C1 segment of cervical spinal cord (tissue), 14 donors: ENCODE measurements around the gene KRT33B.

Experiments
- DNase-seq, 14 donors: peaks; one replicate each; lab custom pipeline; 2025; lab: John Stamatoyannopoulos, UW

Gene KRT33B

DNA sequence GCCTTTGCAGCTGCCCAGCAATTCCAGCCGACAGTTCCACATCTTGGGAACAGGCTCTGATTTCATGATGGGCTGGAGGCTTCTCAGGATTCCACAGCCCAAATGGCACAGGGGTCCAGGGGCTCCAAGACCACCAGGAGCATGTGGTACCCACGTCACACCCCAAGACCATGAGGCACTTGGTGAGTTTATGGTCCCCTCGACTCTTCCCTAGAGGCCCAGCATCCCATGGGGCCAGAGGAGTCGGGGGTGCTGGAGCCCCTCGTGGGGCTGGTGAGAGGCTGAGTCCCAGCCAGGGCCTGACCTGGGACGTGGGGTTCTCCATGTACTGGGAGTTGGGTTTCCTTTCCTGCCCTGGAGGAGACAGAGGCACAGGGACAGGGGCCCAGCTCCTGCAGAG lies 44.0 kb downstream of the KRT33B start:
- no peak for DNase-seq

DNA sequence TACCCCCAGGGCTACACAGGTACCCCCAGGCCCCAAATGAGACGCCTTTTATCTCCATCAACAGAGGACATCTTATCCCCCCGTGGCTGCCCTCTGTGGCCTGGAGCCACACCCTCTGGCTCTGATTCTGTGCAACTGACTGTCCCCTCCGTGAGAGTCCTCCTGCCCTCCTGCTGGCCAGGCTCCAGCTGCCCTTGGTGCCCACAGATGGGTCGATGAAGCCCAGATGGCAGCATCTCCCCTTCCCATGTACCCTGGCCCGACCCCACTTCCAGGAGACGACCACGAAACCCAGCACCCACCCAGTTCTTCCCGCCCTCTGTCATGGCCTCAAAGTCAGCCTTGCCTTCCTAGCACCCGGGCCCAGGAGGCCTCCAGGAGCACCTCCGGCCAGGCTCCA lies 44.5 kb downstream of the KRT33B start:
- no peak for DNase-seq

DNA sequence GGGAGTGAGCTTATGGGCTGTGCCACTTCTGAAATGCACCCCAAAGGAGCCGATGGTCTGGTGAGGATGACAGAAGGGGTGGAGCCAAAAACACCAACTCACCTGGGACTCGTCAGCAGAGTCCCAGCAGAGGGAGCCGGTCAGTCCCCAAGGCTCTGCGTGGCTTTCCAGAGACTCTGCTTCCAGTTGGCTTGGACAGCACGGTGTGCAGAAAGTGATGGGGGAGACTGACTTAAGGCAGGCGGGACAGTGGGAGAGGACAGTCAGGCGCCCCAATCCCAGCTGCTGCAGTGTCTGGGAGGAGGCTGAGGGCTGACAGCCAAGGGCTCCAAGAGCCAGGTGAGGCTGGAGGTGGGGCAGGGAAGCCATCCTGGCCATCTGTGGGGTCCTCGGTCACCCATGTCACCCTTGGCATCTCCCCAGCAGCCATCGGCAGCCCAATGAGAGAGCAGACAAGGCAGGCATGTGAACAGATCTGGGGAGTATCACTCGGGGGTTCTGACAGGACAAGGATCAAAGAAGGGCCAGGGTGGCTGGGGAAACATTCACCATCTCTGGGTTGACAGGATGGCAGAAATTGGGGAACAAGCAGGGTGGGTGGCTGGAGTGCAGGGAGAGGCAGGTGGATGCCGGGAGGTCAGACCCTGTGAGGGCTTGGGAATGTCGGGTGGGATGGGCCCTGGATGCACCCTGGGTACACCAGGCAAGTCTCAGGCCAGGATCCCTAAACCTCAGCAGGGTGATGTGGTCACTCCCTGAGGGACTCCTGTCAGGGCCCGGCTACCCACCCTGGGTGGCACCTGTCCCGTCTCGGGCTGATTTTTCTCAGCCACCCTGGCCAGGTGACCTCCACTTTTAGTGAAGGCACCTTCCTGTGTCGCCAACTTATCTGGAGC lies 45.2 kb downstream of the KRT33B start:
- no peak for DNase-seq

DNA sequence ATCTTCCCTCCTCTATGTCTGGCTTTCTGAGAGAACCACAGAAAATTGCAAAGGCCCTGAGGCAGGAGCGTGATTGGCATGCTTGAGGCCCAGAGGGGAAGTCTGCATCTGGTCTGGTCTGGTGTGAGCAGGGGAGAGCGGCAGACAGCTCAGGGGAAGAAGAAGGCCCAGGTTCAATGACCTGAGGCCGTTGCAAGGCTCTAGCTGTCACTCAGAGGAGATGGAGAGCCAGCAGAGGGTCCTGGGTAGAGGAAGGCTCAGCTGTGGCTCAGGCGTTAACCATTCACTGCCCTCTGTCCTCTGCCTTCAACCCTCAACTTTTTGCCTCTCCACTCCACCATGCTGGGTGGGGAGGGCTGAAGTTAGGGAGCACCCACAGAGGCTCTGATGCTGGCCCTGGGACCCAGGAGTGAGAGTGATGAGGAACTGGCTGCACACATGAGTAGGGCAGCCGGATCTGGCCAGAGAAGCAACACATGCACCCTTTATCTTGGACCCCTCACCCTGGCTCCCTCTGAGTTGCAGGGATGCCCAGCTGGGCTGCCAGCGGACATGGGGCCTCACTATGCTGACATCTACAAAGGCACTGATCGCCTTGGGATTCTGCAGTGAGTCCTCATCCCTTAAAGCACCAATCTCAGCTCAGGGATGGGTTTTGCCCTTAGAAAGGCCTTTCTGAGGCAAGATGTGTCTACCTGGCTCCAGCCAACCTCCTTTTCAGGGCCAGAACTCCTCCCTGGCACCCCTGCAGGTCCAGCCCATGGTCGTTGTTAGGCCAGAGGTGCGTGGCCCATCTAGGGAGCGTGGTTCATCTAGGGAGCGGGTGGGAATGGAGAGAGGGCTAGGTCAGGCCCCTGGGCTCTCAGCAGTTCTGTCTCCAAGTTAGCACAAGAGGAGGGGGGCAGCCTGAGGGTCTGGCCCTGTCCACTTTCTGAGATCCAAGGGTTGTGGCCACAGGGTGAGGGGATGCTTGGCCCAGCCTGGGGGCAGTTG lies 46.4 kb downstream of the KRT33B start:
- DNase-seq = no peak

DNA sequence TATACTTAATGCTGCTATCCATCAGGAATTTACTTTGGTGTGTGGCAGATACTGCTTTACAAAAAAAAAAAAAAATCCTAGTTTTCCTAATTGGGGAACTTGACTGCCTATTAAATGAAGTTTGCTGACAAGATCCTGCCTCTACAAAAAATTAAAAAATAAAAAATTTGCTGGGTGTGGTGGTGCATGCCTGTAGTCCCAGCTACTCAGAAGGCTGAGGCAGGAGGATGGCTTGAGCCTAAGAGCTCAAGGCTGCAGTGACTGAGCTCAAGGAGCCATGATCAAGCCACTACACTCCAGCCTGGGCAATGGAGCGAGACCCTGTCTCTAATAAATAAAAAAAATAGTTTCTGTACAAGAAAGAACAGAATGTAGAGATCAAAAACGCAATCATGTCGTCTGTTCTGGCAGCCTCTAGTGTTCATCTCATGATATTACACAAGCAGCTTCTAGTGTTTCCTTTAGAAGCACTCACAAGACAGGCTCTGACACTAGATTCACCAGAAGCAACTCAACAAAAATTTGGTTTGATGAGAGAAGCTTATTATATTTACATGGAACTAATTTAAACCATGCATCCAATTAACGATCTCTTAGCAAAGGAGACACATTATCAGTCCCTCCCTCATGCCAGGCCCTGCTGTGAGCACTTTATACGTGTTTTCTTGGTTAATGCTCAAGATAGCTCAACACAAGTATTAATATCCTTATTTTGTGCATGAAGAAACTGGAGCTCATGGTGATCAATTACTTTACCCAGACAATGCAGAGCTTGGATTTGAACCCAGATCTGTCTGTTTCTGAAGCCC lies 47.3 kb downstream of the KRT33B start:
- no peak for DNase-seq

DNA sequence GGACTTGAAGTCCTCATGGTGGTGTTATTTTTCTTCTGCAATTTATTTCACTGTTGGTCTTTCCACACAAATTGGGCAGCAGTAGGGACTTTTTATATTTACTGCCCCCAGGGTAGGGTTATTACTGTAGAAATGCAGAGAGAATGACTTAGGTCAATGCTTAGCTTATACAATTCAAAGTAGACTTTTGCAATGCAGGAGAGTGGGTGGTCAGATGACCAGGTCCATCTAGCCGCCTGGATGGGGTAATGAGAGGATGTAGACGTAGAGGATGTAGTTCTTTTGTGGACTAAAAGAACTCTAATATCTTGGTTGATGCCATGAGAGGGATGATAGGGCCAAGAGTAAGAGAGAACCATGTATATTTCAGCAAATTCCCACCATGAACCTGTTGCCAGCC lies 51.4 kb downstream of the KRT33B start:
- no peak for DNase-seq

DNA sequence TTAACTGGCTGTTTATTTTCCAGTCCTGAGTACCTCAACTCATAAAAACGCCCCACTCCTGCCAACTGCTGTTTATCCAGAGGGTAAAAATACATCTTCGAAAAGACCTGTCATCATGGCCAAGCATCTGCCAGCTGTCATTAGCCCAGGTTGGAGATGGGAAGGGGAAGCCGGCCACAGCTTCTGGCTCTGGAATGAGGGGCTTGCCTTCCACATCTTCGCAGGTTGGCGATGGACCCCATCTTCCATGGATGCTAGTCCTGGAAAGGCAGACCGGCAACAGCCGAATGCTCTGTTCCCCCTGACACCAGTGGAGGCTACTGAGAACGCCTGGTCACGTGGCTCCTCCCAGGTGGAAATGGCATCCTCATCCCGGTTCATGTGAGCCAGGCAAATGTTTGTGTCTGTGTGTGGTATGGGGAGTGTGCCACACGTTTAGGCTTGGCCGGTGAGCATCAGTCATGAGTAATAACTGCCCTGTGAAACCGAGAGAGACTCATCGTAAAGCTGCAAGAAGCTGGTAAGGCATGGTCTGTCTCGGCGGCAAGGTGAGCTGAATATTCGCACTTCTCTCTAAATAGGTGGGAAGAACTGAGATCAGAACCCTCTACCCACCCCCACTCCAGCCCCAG lies 53.7 kb downstream of the KRT33B start:
- DNase-seq = no peak

DNA sequence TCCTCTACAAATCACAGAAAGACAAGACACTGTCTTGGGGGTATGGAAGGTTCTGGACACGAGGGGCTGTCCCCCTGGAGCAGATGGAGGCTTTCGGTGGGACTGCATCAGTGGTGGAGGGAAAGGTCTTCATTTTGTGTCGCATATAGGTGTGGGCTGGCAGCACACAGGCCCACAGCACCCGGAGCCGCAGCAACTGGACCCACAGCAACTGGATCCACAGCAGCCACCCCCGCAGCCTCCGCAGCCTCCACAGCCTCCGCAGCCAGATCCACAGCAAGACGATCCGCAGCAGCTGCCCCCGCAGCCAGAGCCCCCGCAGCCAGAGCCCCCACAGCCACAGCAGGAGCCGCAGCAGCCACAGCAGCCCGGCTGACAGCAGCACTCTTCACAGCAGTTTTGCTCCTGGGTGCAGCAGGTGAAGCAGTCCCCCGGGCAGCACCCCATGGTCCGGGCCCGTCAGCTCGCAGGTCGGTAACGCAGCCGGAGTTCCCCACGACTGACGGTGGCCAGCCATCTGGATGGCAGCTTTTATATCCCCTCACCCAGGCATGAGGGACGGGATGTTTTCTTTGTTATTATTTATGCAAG lies 54.3 kb downstream of the KRT33B start, which contains the start of gene KRTAP17-1:
TSS of gene KRTAP17-1 (minus strand) at position 507 of the 591 bp plus-strand sequence. CDS start at position 447, 60 bp downstream.
- no peak for DNase-seq
